Stimulated activated CD8-positive, alpha-beta memory T cell treated with anti-CD3 and anti-CD28 coated beads, Interleukin-4, amount 100 ng/mL, for 48 hours (primary cell): ENCODE results near the gene GGCX.
"Not testable (repeated sequence)": the region's sequence is repeated elsewhere in the genome, so short reads cannot be mapped to it uniquely, and the experiment has no call there.

Experiments used
- DNase-seq: peaks from one replicate; pipeline ENCODE4 v3.0.0-alpha.2; 2020

GGCX gene

DNA sequence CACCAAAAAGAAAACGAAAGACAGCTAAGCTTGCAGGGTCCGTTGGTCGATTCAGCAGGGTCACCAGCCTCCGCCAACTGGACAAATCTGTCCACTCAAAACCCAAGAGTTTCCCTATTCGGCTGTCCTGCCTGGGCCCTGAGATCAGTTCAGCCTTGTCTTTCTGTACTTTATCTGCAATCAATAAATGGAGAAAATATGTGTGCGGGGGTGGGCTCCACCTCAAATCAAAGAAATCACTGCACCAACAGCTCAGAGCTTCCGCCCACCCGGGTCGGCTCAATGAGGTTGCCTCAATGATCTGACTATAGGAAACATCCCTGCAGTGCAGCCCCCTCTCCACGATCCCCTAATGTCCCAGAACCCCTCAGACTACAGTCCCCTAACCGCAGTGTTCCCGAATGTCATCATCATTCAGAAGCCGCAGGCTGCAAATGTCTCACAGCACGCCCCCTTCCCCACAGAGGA is 447 bp downstream of the GGCX start:
- DNase-seq = peak; percentile 60

DNA sequence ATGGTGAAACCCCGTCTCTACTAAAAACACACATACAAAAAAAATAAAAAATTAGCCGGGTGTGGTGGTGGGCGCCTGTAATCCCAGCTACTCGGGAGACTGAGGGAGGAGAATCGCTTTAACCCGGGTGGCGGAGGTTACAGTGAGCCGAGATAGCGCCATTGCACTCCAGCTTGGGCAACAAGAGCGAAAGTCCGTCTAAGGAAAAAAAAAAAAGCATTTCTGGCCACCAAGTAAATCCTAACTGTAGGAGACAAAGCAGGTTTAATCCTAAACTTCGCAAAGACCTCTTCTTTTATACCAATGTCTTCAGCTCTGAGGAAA is 928 bp downstream of the GGCX start:
- not testable (repeated sequence) for DNase-seq

DNA sequence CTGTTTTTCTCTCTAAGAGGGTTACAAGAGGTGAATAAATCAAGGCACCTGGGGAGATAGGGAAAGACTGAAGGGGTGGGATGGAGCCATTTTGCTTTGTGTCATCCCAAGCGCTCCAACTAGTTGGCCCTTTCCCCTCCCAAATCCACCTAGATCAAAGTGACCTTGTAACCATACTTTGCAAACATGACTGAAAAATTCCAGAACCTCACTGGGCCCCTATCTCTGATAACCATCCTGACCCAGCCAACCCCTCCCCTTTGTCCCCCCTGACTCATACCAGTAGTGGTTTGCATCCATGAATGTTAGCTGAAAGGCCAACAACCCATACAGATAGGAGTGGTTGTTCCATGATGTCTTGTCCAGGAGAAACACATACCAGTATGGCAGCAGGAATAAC is 3.1 kb downstream of the GGCX start:
- no peak for DNase-seq

DNA sequence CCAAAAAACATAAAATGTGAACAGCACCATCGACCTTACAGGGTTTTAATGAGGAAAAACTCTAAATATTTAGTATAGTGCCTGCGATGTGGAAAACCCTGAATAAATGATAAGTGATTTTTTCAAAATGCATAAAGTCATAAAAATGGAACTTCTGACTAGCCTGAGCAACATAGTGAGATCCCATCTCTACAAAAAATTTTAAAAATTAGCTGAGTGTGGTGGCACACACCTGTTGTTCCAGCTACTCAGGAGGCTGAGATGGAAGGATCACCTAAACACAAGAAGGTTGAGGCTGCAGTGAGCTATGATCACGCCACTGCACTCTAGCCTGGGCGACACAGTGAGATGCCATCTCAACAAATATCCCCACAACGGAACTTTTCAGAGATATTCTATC is 4.2 kb downstream of the GGCX start:
- no peak for DNase-seq

DNA sequence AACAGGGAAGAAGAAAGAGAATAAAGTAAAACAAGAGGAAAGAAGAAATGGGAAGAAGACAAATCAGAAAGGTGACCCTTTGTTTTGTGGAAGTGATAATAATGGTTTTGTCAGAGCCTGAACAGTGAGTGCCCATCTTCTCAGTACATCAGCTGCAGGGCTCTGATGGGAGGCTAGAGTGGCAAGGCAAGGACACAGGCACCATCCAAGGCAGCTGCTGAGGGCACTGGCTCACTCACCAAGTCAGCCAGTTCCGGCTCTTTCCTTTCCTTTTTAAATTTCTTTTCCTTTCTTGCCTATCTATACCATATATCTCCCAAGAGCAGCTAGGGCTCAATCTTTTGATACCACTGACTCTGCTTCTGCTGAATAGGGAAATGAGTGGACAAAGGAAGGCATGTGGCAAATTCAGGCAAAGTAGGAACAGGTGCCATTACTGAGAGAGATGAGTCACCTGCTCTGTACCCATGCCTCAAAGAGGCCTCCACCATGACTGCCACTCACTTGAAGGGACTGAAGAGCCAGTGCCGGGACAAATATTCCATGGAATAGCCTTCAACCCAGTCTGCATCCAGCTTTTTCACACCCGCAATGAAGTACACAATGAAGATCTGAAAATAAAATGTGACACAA is 6.2 kb downstream of the GGCX start:
- no peak for DNase-seq

DNA sequence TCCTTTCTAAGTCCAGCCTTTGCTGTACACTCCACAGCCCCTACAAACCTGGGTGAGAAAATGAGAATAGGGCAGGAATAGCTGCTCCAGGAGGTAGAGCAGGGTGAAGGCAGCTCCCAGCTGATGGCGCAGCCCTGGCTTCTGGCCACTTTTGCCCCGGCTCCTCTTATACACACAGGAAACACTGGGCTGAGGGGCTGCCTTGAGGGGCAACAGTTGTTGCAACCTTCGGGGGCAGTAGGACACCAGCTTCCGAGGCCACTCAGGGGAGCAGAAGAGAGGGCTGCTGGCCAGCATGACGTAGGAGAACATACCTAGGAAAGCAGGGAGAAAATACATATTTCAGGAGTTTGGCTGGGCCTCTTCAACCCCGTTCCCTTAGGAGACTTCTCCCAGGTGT is 8.1 kb downstream of the GGCX start:
- DNase-seq = no peak

DNA sequence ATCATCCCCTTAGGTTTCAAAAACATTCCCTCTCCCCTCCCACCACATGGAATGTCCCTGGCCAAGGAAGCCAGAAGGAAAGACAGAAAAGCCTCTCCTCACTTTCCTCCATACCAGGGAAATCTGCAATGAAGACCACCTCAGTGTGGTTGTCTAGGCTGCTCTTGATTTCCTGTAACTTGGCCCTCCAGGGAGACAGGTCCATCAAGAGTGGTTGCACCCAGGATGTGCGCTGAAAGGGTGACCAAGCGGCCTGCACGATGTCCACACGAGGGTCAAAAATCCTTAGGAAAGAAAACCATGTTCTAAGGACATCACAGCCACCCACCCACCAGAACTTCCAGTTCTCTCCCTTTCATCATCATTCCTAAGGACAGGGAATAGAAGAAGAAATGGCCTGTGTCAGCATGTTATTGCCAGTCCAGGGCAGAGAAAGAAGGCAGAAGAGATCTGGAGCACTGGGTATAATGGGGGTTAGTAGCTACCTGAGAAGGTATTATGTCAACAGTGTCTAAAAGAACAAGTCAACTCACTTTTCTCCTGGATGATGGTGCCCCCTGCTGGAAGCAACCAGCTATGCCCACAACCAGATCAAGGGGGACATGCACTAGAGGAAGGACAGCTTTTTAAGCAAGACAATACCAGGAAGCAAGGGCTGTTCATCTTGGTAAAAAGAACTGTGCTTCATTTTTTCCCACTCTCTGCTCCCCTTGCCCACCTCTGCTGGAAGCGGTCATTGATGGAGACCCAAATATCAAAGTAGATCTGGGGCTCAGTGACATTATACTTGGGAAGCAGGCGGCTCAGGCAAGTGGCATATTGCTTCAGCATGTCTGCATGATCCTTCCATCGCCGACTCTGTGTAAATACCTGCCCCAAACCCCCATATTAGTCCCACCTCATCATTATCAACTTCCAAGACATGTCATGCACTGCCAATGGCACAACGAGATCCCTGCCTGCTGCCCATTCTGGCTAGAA is 9.3 kb downstream of the GGCX start:
- DNase-seq = peak; percentile 92

DNA sequence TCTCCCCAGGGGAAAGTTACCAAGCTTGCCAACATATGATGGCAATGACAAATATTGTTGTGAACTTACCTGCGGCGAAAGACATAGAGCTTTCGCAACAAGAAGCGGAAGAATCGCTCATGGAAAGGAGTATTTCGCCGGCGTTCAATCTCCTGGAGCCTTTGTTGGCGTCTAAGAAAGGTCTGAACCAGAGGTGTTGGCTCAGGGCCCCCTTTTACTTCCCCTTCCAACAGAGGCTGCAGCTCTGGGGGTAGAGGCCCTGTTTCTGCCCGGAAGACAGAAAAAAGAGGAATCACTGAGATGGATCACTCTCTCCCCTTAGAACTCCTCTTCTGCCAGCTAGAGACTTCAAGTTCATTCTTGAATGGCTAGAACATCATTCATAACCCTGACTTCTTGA is 10.8 kb downstream of the GGCX start:
- no peak for DNase-seq

DNA sequence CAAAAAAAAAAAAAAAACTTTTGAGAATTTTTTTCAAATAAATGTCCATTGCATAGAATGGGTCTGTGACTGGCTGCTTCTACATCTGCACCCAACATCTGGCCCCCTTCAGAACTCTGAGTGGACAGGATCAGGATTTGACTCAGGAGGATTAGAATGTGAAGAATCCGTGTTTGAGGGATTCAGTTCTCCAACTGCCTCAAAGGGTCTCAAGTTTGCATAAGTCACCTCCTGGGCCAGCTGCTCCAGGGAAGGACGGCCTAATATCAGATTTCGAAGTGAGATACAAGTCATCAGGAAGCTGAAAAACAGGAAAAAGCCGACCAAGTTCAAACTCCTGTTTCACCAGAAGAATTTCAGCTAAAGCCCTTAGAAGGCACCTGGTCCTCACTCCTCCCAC is 11.5 kb downstream of the GGCX start:
- no peak for DNase-seq

DNA sequence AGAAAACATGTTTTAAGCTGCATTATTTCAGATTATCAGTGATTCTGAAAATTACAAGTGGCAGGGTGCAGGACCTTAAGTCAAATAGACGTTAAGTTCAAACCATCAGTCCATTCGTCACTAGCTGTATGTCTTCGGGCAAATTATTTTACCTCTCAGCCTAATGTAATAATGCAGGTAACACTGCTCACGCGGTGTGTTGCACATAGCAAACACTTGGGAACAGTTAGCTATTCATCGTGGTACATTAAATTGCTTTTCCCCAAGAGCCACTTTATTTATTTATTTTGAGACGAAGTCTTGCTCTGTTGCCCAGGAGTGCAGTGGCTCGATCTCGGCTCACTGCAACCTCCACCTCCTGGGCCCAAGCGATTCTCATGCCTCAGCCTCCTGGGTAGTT is 12.2 kb downstream of the GGCX start:
- no peak for DNase-seq

DNA sequence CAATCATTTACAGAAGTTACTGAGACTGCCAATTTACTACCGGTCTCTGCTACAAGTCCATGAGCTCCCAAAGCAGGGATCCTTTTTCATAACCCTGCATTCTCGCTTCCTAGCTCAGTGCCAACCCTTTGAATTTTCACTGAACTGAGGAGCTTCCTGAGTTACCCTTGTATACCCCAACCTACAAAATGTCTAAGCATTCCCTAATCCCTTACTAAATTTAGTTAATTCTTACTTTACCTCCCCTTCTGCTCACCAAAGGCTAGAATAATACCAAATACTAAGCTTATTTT is 12.7 kb downstream of the GGCX start:
- no peak for DNase-seq

DNA sequence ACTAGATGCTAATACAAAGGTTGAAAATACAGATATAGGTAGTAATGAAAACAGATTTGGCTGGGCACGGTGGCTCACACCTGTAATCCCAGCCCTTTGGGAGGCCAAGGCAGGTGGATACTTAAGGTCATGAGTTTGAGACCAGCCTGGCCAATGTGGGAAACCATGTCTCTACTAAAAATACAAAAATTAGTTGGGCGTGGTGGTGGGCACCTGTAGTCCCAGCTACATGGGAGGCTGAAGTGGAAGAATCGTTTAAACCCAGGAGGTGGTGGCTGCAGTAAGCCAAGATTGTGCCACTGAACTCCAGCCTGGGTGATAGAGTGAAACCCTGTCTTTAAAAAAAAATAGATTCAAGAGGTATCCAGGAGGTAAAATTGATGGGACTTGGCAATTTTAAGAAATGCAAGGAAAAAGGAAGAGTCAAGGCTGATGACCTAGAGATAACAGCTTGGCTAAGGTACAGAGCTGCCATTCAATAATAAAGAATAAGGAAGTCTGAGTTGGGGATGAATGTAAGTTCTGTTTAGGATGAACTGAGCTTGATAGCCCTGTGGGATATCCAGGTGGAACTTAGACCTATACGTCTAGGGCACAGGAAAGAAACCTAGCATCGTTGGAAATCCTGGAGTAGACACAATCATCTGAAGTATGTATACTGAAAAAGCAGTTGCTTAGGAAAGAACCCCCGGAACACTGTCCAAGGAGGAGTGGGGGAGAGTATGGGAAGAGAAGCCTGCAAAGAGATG is 13.3 kb downstream of the GGCX start:
- DNase-seq = no peak

DNA sequence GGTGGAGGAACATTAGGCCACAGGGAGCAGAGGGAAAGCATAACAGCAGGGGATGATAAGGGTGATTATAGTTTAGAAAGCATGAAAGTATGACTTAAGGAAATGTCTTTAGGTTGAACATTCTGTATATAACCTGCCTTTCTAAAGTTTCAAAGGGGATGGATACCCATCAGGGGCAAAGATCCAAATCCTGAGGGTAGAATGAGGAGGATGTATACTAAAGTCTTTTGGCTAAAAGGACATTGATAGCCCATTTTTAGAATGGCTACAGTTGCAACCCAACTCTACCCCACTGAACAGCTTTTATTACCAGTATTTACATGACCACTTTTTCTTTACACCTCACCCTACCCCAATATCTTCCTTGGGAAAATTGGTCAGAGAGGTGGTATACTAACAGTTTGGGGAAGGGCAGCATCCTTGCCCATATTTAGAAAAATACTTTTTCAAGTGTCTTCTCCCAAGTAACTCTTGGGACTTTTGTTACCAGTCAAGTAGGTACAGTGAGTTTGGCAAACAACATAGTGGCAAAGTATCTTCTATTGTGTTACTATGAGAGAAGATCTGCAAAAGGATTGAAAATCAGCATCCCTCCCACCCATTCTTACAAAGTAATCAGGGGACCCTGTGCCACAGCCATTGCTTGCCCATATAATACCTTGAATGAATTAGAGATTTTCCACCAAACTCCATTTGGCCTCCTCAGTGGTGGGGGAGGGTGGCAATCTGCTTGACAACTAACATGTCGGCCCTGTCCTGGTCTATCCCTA is 14.0 kb downstream of the GGCX start:
- no peak for DNase-seq

DNA sequence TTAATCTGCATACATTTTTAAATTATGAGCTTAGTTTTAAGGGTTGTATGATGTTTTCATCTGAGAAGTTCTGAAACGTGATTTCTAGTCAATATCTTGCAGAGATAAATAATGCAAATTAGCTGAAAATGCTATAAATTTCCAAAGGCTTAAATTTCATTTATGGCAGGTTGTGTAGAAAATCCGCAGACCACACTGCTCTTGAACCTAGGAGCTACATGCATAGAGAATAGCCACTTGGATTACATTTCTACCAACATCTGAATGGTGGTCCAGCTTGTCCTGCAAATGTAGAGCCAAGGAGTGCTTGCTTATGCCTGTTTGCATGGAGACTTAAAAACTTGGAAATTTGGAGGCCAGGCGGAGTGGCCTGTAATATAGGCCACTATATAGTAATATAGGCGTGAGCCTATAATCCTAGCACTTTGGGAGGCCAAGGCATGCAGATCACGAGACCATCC is 15.5 kb downstream of the GGCX start:
- DNase-seq = no peak

DNA sequence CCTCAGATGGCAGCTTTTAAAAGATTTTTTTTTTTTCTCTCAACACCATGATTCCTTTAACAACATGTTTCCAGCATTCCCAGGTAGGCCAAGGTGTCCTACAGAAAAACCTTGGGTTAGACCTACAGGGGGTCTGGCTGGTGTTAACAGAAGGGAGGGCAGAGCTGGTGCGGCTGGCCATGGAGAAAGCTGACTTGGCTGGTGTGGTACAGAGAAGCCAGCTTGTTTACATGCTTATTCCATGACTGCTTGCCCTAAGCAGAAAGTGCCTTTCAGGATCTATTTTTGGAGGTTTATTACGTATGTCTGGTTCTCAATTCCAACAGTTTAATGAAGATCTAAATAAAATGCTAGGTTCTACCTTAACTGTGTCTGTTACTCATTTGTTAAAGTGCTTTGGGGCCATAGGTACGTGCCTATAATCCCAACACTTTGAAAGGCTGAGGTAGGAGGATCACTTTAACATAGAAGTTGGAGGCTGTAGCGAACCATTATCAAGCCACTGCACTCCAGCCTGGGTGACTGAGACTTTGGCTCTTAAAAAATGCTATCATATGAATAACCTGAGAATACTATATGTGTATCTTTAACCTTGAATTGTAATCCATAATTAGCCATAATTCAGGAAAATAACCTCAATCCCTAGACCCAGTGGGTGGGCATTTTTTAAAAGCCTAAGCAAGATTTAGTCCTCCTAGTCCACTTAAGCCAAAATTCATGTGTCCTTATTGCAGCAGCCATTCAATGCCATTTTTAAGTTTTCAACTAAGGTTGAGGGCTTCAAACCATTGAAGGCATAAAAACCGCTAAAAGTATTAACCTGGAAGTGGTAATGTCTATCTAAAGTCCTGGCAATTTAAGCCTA is 16.1 kb downstream of the GGCX start:
- not testable (repeated sequence) for DNase-seq

DNA sequence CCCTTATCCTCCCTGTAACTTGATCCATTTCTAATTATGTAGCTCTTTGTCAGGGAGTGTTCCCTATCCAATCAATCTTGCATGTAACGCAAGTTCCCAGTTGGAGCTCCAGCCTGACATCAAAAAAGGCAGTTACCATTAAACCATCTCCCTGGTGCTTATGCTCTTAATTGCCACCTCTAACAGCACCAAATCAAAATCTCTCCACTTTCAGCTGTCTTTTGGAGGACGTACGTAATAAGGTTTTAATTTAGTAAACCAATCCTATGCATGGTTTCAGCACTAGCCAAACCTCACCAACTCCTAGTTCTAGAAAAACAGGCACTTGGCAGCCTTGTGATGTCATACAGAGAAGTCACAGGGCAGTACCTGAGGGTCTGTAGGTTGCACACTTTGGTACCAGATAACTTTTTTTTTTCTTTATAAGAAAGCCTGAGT is 17.0 kb downstream of the GGCX start:
- not testable (repeated sequence) for DNase-seq

DNA sequence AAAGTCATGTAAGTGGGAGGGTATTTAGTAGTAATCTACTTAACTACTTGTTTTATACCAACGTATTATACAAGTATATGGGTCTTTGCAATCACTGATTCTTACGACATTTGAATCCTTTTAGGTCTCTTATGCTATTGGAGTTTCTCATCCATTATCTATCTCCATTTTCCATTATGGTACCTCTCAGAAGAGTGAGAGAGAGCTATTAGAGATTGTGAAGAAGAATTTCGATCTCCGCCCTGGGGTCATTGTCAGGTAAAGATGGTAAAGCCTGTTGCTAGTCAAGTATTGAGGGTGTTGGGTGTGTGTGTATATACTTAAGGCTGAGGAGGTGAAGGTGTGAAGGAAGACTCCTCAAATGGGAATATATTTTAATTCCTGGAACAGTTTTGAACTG is 18.5 kb downstream of the GGCX start:
- no peak for DNase-seq

DNA sequence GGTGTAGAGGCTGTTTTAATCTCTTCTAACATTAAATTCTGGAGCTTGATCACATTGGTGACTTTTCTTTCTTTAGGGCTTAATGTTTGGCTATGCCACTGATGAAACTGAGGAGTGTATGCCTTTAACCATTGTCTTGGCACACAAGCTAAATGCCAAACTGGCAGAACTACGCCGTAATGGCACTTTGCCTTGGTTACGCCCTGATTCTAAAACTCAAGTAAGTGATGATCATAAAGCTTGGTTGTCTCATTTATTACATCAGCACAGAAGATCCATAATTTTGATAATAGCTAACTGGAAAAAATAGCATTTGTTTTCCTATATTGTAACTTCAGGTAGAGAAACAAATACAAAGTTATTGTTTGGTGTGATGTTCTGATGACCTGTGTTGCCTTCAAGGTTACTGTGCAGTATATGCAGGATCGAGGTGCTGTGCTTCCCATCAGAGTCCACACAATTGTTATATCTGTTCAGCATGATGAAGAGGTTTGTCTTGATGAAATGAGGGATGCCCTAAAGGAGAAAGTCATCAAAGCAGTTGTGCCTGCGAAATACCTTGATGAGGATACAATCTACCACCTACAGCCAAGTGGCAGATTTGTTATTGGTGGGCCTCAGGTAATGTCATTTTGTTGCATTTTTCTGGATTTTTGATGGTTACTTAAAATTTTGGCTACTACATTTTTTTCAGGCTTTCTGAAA is 19.4 kb downstream of the GGCX start:
- DNase-seq = no peak

DNA sequence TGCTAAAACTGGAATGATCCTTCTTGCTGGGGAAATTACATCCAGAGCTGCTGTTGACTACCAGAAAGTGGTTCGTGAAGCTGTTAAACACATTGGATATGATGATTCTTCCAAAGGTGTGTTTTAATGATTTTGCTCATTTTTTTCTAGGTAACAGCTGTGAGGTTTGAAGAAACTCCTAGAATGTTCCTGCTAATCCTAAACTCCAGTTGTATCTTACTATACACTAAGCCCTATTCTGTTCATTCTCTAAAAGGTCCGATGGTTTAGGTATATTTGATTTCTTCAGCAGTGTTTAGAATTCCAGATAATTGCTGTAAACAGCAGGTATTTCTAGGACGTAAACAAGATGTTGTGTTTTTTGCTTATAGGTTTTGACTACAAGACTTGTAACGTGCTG is 20.0 kb downstream of the GGCX start:
- DNase-seq = no peak

DNA sequence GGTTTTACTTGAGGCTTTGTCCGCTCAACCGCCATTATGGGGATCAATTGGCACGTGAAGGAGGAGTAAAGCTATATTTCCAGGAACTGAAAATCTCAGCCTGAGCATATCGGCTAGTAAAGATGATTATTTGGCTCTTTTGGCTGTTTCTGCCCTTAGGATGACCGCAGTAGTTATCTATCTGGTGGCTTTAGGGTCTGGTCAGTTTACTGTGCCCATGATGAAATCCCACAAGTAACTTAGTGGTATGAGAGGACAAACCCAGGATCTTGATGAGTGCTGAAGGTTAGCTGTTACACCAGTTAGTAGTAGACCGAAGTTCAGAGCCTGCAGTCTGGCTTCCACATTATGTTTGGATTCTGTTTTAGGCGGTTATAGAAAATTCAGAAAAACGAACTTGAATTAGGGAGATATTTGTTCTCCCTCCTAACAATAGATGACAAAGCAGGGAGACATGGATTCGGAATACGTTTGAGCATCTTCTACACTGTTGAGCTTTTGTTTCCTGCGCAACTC is 21.1 kb downstream of the GGCX start:
- no peak for DNase-seq
